ENCODE data around the gene ENTPD8.

- TF ChIP-seq CTCF (conservative IDR thresholded peaks at IDR 0.05 in 1 of 2, IDR thresholded peaks at IDR 0.05 in 1 of 2; ENCODE audit: extremely low read depth in 1 of 2, insufficient read depth in 1 of 2, low read depth in 1 of 2, low read length in 2 of 2) (no peak), EZH2 (IDR thresholded peaks at IDR 0.05; ENCODE audit: borderline replicate concordance, low read length) (no peak)
Observed at GRCh38 chr9:137456864-137457405, 15.8 kb upstream of the ENTPD8 start.
